Stimulated activated CD8-positive, alpha-beta memory T cell treated with anti-CD3 and anti-CD28 coated beads, Interleukin-15, amount 100 ng/mL, for 1 hour (primary cell): Measurements from ENCODE around the gene TBC1D22B.

ENCODE experiments used
- DNase-seq: peaks from one replicate; pipeline ENCODE4 v3.0.0-alpha.2; 2020; ENCODE audit warnings: low read depth

TBC1D22B gene

DNA sequence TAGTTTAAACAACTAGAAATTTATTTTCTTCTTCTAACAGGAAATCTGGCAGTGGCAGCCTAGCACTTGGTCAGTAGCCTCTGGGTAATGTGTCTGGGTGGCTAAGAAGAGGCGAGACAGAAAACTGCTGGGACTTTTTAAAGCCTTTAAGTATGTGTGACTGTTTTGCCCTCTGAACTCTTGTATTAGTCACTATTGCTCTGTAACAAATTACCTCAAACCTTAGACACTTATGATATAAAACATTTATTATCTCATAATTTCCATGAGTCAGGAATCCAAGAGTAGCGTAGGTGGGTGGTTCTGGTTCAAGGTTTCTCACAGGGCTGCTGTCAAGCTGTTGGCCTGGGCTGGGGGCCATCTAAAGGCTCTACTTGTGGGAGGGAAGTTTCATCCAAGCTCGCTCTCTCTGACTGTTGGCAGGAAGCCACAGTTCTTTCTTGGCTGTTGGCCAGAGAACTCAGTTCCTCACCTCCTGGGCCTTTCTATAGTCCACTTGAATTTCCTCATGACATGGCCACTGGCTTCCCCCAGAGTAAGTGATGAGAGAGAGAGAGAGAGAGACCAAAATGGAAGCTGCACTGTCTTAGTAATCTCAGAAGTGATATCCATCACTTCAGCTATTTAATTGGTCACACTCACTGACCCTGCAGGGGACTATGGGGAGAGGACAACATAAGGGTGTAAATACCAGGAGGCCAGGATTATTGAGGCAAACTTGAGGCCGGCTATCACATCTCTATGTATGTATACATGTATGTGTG, 17.4 kb upstream of the TBC1D22B start:
- DNase-seq = peak; percentile 30

DNA sequence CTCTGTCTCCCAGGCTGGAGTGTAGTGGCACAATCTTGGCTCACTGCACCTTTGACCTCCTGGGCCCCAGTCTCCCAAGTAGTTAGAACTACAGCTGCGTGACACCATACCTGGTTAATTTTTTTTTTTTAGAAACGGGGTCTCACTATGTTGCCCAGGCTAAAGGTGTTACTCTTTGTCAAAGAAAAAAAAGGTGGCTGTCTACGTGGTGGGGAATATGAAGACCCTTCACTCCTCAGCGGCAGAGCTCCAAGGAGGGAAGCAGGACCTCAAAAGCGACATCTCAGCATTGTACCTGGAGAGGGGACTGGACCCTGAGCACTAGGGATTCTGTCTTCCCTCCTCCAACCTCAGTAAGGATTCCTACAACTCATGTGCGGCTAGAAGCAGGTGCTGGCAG, 16.4 kb upstream of the TBC1D22B start:
- no peak for DNase-seq

DNA sequence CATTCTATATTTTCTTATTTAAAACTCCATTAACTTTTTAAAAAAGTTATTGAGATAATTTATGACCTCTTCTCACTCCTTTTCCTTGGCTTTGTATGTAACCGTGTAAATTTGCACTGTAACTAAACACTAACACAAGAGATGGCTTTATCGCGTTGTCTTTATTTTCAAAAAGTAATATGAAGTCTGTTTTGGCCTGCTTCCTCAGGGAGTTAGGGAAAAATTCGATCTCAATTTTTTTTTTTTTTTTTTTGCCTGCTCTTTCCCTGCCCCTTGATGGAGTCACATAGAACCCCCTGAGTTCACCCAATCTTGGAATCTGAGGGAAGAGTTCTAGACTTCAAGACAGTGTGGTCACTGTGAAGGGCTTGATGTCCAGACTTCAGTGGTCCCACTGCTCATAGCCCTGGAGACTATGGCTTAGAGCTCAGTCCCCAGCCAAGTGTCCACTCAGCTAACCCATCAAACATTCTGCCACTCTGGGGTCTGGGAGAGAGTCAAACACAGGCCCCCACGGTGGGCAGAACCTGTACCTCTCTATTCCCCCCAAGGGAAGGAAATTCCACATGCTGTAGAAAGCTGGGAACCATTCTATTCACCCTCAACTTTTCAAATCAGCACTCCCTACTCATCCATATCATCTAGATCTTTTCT, 15.7 kb upstream of the TBC1D22B start:
- no peak for DNase-seq

DNA sequence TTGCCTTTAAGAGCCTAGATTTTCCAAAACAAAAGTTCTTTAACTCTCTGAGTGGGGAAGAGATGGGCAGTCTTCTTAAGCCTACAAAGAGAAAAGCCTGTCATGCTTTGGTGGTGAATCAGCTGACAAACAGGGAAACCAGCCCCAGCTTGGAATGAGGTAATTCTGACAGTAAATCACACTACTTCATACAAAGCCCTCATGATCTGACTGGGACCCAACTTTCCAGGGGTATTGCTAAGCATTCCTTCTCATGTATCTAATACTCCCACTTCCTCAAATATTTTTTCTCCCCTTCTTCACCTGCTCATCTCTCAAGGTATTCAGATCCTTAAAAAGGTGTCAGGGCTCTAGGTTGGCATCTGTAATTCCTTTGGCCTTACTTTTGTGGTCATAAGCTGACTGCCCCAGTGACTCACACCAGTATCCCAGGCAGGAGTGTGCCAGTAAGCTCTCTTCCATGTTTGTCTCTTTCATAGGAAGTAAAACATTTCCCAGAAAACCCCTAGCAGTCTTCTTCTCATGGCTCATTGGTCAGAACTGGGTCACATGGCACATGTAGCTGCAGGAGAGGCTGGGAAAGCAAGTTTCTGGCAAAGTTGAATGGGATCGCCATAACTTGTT, 15.0 kb upstream of the TBC1D22B start:
- DNase-seq = no peak

DNA sequence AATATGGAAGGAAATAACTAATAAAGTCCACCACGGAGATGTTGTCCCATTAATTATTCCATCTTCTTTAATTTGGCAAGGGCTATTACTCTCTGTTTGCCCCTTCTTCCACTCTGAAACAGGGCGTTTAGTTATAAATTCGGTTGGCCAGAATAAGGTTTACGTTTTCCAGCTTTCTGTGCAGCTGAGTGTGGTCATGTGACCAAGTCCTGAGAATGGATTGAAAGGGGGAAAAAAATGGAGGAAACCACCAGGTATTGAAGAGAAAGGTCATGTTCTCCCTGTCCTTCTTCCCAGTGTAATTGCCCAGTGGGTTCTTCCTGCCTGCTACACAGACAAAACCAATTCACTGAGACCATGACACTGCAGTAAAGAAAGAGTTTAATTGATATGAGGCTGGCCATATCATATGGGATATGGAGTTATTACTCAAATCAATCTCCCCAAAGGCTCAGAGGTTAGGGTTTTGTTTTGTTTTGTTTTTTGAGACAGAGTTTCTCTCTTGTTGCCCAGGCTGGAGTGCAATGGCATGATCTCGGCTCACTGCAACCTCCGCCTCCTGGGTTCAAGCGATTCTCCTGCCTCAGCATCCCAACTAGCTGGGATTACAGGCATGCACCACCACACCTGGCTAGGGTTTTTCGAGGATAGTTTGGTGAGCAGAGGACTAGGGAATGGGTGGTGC, 14.3 kb upstream of the TBC1D22B start:
- no peak for DNase-seq

DNA sequence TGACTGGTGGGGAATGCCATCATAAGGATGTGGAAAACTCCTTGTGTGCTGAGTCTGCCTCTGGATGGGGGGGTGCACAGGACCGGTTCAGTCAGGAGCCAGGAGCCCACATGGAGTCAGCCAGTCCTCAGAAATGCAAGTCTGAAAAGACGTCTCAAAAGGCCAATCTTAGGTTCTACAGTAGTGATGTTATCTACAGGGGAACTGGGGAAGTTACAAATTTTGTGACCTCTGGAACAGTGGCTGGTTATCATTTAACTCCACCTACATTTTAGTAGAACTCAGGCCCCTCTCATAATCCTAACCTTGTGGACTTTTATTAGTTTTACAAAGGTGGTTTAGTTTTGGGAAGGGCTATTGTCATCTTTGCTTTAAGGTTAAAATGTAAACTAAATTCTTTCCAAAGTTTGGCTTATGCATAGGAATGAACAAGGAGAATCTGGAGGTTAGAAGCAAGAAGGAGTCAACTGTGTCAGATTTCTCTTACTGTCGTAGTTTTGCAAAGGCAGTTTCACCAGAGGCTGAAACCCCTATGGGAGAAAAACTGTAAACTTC, 13.7 kb upstream of the TBC1D22B start:
- DNase-seq = no peak

DNA sequence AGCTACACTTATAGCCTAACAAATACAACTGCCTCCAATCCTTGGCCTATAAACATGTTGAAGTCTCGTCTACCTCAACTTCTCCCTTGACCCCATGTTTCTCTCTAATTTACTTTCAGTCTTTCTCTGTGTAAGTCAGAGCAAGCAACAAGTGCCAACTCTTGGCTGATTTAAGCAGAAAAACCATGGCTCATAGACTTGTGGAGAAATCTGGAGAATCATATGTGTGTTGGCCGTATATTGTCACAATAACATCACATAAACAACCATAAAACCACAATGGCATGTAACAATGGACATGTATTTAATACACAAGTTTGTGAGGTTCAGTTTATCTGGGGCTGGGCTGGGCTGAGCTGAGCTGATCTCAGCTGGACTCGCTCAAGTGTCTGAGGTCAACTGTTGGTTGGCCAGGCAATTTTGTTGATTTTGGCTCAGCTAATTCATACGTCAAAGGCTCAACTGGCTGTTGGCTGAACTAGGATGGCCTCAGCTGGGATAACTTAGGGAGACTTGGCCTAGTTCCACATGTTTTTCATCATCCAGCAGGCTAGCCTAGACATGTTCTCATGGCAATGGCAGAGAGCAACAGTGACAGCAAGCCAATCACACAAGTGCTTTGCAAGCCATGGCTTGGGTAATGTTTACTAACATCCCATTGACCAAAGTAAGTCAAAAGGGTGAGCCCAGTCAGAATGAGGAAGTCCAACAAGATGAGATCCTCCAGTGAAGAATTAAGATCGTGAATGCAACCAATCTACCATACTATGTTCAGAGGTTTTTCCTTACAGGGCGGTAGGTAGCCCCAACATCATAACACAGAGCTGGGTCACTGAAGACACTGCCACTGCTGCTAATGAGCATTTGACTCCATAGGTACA, 12.9 kb upstream of the TBC1D22B start:
- no peak for DNase-seq

DNA sequence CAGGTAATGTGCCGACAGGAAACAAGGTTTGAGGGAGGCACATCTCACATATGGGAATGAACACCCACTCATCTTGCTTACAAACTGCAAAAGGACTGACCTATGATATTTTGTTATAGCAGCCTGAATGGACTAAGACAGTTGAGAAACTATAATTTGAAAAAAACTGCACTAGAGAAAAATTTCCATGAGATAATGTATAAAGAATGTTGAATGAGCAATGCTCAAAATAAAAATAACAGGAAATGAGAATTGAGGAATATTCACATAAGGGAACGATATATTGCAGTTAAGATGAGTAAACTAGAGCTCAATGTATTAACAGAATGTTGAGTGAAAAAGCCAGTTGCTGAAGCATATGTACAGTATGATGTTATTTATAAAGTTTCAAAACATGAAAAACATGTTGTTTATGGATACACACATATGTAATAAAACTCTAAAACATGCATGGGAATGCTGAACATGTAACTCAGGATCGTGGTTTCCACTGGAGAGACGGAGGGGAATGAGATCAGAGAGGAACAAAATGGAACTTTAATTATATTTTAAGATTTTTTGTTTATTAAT, 6.3 kb upstream of the TBC1D22B start:
- DNase-seq = no peak

DNA sequence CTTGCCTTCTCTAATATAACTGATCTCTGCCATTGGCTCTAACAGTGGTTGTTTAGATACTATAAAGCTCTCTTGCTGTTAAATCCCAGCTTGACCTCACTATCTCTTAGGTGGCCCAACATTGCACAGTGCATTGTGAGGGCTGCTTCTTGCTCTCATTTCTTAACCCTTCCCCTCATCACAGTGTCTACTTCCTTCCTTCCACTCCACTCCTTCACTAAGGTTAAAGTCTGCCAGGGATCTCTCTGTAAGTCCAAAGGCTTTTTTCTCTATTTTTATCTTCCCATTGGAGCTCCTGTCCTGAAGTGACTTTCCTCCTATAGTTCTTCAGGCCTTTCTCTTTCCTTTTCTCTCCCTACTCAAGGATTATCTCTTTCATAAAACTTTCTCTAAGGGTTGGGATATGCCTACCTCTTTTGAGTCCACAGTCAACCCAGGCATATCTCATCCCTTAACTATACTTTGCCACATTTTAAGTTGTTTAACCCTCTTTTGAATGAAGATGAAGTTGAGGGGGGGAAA, 4.0 kb upstream of the TBC1D22B start:
- no peak for DNase-seq

DNA sequence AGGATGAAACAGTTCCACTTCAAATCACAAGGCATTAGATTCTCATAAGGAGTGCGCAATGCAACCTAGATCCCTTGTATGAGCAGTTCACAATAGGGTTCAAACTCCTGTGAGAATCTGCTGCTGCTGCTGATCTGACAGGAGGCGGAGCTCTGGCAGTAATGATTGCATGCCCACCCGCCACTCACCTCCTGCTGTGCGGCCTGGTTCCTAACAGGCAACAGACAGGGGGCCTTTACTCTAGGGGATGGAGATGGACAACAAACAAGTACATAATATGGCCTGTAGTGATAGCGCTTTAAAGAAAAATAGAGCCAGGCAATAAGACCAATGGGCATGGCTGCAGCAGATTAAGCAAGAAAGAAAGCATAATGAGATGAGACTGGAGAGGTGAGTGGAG, 2.7 kb upstream of the TBC1D22B start:
- no peak for DNase-seq

DNA sequence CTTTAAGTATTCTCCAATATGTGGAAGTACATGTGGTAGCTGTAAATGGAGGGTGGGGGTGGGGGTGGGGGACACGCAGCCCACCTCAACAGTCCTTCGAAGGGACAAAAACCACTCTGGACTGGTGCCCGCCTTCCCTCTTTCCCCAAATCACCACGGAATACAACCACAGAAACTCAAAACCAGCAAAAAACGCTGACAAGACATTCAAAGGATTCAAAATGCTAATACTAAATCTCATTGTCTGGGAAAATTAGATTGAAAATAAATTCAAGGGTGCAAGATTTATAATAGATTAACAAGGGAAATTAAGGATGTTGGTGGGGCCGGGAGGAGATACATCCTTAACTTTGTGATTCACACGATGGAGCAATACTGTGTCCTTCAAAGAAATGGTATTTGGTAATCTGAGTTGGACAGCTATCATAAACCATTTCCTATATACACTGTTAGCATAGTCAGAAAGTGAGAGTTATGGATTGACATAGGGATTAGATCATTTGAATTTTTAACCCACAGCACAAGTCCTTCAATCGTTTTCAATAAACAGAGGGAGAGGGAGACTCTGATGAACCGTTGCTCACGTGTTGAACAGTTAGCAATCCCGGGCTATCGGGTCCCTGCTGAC, 766 bp upstream of the TBC1D22B start:
- no peak for DNase-seq

DNA sequence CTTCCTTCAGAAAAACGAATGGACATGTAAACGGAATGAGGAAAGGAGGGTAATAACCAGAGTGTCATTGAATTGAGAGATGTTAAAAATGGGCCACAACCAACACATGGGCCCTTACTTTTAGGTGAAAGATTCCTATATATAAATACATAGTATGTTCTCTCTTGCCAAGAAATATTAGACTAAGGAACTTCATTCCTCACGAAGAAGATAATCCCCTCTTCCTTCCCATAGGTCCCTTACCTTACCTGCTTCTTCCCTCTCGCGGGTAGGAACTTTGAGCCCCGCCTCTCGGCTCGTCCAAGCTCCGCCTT, 295 bp upstream of the TBC1D22B start:
- DNase-seq = no peak

DNA sequence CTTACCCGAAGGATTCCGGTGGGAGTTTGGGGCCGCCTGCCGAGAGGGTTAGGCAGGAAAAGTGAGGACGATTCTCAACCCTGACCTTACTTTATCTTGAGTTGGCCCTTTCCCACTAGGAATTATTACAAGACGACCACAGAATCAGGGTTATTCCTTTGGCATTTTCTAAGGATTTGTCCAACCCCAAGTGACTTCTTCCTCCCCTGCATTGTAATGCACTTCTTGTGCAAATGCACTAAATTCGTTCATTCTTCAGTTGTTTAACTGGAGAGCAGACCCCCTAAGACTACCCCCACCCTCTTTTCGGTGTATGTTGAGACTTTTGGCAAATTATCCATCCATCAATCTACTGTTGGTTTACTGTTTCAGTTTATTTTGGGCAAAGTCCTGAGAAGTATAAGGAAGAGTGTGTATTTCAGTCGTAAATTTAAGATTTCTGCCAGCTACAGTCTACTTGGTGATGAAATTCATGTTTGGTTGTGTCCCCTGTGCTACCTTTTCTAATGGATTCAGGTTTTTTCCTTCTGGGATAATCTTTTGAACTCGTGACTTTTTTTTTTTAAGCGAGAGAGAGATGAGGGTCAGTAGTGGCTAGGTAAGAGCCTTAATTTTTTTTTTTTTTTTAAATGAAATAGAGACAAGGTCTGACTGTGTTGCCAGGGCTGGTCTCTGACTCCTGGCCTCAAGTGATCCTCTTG, 983 bp downstream of the TBC1D22B start:
- DNase-seq = no peak

DNA sequence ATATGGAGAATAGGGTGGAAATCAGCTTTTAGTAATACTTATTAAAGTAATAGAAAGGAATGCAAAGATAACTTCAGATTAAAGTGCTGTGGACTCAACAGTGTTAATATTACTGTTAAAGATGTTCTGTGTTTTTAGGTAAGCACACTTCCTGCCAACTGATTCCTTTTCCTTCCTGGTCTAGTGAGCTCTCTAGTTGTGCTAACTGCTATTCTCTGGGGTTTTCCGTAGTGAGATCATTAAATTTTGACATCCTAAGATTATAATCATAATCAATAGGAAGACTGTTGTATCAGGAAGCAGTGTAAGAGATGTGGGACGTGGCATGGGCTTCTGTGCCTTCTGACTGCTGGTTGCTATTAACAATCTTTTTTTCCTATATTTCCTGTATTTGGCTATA, 1.6 kb downstream of the TBC1D22B start:
- no peak for DNase-seq

DNA sequence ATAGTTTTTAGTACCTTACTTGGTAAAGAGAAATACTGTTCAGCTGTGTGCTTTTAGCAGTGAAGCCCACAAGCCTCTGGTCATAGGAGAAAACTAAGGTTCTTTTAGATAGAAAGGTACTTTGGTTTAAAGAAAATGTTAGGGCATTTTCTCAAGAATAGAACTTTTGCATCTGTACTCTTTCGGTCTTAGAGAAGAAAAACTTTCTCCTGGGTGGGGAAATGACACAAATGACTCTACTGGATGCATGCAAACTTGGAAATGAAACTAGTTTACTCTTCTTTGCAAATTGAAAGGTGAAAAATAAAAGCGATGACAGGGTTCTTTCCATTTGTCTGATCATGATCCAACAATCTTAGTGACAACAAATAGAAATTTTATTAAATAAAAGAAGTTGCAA, 2.5 kb downstream of the TBC1D22B start:
- DNase-seq = no peak

DNA sequence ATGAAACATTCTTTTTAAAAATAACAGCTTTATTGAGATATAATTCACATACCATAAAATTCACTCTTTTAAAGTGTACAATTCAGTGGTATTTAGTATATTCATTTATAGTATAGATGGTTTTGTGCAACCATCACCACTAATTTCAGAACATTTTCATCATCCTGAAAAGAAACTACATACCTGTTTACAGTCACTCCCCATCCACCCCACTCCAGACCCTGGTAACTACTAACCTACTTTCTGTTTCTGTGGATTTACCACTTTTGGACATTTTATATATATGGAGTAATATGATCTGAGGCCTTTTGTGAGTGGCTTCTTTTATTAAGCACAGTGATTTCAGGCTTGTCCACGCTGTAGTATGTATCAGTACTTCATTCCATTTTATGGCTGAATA, 2.9 kb downstream of the TBC1D22B start:
- DNase-seq = no peak

DNA sequence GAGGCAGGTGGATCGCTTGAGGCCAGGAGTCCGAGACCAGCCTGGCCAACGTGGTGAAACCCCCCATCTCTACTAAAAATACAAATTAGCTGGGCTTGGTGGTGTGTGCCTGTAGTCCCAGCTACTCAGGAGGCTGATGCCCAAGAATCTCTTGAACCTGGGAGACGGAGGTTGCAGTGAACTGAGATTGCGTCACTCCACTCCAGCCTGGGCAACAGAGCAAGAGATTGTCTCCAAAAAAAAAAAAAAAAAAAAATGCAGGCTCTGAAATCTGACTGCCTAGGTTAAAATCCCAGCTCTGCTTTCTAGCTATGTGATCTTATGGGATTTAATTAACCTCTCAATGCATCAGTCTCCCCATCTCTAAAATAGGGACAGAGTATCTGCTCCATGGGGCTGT, 3.6 kb downstream of the TBC1D22B start:
- DNase-seq = no peak

DNA sequence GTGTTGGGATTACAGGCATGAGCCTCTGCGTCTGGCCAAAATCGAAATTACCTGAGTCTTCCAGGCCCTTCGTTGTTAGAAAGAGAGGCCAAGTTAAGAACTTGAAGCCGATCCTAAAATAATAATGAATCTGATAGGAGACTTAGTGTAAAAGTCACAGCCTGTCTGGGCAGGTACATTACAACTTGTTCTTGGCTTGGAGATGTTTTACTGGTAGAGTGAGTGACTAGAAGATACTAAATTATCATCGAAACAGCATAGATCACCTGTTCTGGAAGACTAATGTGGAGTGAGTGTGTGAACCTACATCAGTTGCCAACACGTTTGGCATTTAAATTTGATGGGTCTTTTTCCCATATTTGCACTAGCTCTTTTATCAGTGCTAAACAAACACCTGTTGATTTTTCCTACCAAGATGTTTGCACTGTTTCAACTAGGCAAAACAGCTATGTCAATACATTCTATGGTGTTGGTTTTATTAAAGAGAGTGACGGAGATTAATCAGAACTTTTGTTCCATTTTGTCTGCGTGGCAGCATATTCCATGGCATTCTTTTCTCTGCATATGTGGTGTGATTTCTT, 5.0 kb downstream of the TBC1D22B start:
- DNase-seq = no peak

DNA sequence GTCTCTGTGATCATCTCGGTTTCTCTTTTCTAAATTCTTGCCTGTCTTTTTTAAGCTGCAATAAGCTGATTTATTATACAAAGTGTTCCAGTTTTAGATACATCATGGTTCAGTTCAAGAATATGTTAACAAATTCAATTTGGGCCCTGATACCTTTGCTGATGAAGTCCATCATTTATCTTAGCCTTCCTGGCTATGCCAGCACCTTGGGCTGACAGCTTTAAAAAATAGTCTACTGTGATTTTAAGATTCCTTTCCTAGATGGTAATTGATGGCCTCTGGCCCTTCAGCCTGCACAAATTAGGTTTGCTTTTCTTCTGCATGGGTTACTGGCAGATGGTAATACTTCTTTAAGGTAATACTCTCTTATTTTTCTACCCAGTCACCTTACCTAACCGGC, 7.4 kb downstream of the TBC1D22B start:
- DNase-seq = no peak

DNA sequence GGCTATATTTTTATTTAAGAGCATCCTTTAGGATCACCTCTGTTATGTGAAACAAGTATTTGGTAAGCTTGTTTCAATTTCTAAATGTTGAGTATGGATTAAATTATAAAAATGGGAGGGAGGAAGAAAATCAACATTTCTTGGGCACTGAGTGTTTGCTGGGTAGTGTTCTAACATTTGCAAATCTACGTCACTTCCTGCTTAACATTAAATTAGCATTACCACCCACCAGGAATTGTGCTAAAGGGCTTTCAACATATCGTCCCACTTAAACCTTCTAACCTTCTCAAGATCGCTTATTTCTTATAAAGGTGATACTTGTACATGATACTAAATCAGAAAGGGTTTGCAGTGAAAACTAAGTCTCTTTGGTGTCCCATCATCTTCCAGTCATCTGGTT, 8.3 kb downstream of the TBC1D22B start:
- DNase-seq = no peak
